Hepatocyte (in vitro differentiated cells): ENCODE measurements around the gene SATB2.

ENCODE experiments used
- CTCF ChIP-seq: fragments of 200-600 bp; sonication (generic); IDR thresholded peaks from 2 replicates; pipeline ENCODE4 v1.5.1; 2016; ENCODE audit warnings: antibody characterized with exemption, mild to moderate bottlenecking; ENCODE audit not compliant: poor library complexity
- EZH2phosphoT487 ChIP-seq: fragments of 200-600 bp; sonication (generic); IDR thresholded peaks from one replicate; pipeline ENCODE4 v1.6.1; 2018; ENCODE audit warnings: antibody characterized with exemption, mild to moderate bottlenecking, low read depth, moderate library complexity; ENCODE audit not compliant: unreplicated experiment, severe bottlenecking

GRCh38 chr2:199464606-199465352 is 7.0 kb upstream of the SATB2 start:
- TF ChIP-seq CTCF, result no peak
- TF ChIP-seq EZH2phosphoT487, result peak; percentile 69
